ENCODE results near the gene WRAP53.
A peak's percentile ranks its signal among the peaks of the same experiment; 100 is the strongest.

Gene WRAP53

GRCh38 chr17:7711051-7711755, 22.9 kb downstream of the WRAP53 start:
- no peak overlapping the region for H3K4me3 ChIP-seq (ENCODE audit: low read length)
- TF ChIP-seq CTCF (IDR thresholded peaks at IDR 0.05; ENCODE audit: insufficient read depth, low read depth, low read length, missing control alignments), result peak; percentile 26
- DNase-seq (ENCODE audit: low read depth), result no peak

- no peak for TF ChIP-seq CTCF (IDR thresholded peaks at IDR 0.05; ENCODE audit: insufficient read depth, low read depth, low read length, missing control alignments)
- no peak overlapping the region for H3K4me3 ChIP-seq (ENCODE audit: low read length)
- DNase-seq (ENCODE audit: low read depth), result no peak
Measured at GRCh38 chr17:7712111-7712771, 24.0 kb downstream of the WRAP53 start.

GRCh38 chr17:7713782-7714181, 25.5 kb downstream of the WRAP53 start:
- no peak for DNase-seq (ENCODE audit: low read depth)
- TF ChIP-seq CTCF (IDR thresholded peaks at IDR 0.05; ENCODE audit: insufficient read depth, low read depth, low read length, missing control alignments), result no peak
- H3K4me3 ChIP-seq (ENCODE audit: low read length), result no peak overlapping the region

- TF ChIP-seq CTCF (IDR thresholded peaks at IDR 0.05; ENCODE audit: insufficient read depth, low read depth, low read length, missing control alignments), result no peak
- DNase-seq (ENCODE audit: low read depth), result no peak
- no peak overlapping the region for H3K4me3 ChIP-seq (ENCODE audit: low read length)
Measured at GRCh38 chr17:7714721-7715594, 26.7 kb downstream of the WRAP53 start.

GRCh38 chr17:7715936-7716886, 27.9 kb downstream of the WRAP53 start:
- DNase-seq (ENCODE audit: low read depth), result no peak
- peak overlapping the region; percentile 61 for H3K4me3 ChIP-seq (ENCODE audit: low read length)
- no peak for TF ChIP-seq CTCF (IDR thresholded peaks at IDR 0.05; ENCODE audit: insufficient read depth, low read depth, low read length, missing control alignments)
